Measurements from ENCODE around the gene SMYD3. TPM values are rescaled to one million over a fixed set of nuclear protein-coding genes. Genes with fewer than 3 reads are reported as not detected.
"Not testable (repeated sequence)": the region's sequence is repeated elsewhere in the genome, so short reads cannot be mapped to it uniquely, and the experiment has no call there.

The SMYD3 gene
- total RNA-seq, 4 donors from 2014 or later: 12.0 to 15.0 (median 13.2) TPM

DNA sequence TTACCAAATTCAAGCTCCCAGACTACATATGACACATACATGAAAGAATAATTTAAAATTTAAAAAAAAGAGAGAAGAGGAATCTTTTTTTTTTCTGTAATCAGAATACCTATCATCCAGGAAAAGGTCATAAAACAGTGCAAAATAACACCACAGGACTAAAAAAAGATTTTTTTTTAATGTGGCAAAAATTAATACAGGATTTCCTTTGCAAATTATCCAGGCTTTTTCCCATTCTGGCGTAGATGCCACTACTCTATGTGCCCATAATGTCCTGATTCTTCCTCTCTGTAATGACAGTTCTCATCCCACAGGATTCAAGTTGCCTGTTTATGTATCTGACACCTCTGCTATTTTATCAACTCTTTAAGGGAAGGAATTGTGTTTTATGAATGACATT is 429.6 kb downstream of the SMYD3 start:
- DNase-seq (ENCODE audit: extremely low spot score): no peak
- peaks cover 0 to 8% (median 4%) of the 10 kb centered on the region in 4 donors for H3K9me3 ChIP-seq
- no peaks in the 10 kb centered on the region for H3K27me3 ChIP-seq
- peaks cover 0 to 21% (median 14%) of the 10 kb centered on the region in 4 donors for H3K4me1 ChIP-seq
- intact Hi-C loops (cut with DNase I): no loop called here
- H3K4me3 ChIP-seq: no peak overlapping the region
- TF ChIP-seq, protein P1, sequence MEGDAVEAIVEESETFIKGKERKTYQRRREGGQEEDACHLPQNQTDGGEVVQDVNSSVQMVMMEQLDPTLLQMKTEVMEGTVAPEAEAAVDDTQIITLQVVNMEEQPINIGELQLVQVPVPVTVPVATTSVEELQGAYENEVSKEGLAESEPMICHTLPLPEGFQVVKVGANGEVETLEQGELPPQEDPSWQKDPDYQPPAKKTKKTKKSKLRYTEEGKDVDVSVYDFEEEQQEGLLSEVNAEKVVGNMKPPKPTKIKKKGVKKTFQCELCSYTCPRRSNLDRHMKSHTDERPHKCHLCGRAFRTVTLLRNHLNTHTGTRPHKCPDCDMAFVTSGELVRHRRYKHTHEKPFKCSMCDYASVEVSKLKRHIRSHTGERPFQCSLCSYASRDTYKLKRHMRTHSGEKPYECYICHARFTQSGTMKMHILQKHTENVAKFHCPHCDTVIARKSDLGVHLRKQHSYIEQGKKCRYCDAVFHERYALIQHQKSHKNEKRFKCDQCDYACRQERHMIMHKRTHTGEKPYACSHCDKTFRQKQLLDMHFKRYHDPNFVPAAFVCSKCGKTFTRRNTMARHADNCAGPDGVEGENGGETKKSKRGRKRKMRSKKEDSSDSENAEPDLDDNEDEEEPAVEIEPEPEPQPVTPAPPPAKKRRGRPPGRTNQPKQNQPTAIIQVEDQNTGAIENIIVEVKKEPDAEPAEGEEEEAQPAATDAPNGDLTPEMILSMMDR (IDR thresholded peaks at IDR 0.05): no peak
- TF ChIP-seq EP300 (IDR thresholded peaks at IDR 0.05) (no peak), POLR2AphosphoS5 (IDR thresholded peaks at IDR 0.05) (no peak), POLR2A (IDR thresholded peaks at IDR 0.05; ENCODE audit: low read depth) (no peak)
- H3K36me3 ChIP-seq: no peaks in the 10 kb centered on the region
- H3K27ac ChIP-seq (replicated peaks in 1 of 4): no peak overlapping the region
- WGBS: 86% methylated on average over 1 of the region's 1 CpG

DNA sequence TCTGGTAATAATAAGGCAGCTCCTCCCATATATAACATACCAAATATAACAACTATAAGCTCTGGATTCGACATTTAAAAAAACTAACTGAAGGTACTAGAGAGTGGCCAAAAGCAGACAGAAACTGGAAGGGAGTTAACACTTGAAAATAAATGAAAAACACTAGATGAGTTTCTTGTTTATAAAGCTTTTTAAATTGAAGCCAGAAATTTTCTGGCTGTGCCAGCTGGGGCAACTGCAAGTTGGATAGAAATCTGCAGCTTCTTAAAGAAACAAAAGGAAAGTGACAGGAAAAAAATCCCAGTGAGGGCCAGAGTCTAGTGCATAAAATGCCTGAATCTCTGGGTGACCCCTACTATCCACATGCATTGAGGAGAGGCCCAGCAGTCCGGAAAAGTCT is 432.7 kb downstream of the SMYD3 start:
- no peak for DNase-seq (ENCODE audit: extremely low spot score)
- Histone ChIP-seq H3K4me1 (peaks cover 0 to 21% (median 14%) of the 10 kb centered on the region in 4 donors), H3K4me3 (no peak overlapping the region), H3K27me3 (no peaks in the 10 kb centered on the region), H3K36me3 (no peaks in the 10 kb centered on the region), H3K9me3 (no peaks in the 10 kb centered on the region), H3K27ac (replicated peaks in 1 of 4) (no peak overlapping the region)
- TF ChIP-seq, protein P1 (IDR thresholded peaks at IDR 0.05): no peak
- TF ChIP-seq POLR2AphosphoS5 (IDR thresholded peaks at IDR 0.05) (no peak), POLR2A (IDR thresholded peaks at IDR 0.05; ENCODE audit: low read depth) (no peak), EP300 (IDR thresholded peaks at IDR 0.05) (no peak)
- intact Hi-C loops (cut with DNase I): no loop called here
- 76% methylated on average over 2 of the region's 2 CpGs for WGBS

DNA sequence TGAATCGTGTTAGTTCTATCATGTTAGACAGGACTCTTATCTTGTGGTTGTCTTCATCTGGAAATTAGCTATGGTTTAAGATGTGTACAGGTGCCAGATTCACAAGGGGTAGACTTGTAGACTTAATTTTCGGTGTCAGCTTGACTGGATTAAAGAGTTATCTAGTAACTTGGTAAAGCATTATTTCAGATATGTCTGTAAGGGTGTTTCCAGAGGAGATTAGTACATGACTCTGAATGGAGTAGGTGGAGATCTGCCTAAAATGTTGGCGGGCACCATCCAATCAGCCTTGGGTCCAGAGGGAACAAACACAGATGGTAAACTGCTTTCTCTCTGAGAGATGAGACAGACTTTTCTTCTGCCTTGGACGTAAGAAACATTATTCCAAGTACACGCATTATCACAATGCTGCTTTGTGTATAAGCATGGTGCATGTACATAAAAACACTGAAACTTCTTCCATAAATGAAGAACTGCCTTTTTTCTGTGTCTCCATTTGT is 434.6 kb downstream of the SMYD3 start:
- H3K4me1 ChIP-seq: peaks cover 0 to 16% (median 9%) of the 10 kb centered on the region in 4 donors
- no peak overlapping the region for H3K4me3 ChIP-seq
- H3K36me3 ChIP-seq: no peaks in the 10 kb centered on the region
- 88% methylated on average over 5 of the region's 5 CpGs for WGBS
- TF ChIP-seq EP300 (IDR thresholded peaks at IDR 0.05): no peak
- TF ChIP-seq POLR2A (IDR thresholded peaks at IDR 0.05; ENCODE audit: low read depth): no peak
- TF ChIP-seq POLR2AphosphoS5 (IDR thresholded peaks at IDR 0.05): no peak
- TF ChIP-seq, protein P1 (IDR thresholded peaks at IDR 0.05): no peak
- no peak overlapping the region for H3K27ac ChIP-seq (replicated peaks in 1 of 4)
- H3K9me3 ChIP-seq: no peaks in the 10 kb centered on the region
- no peak for DNase-seq (ENCODE audit: extremely low spot score)
- intact Hi-C loops (cut with DNase I): no loop called here
- H3K27me3 ChIP-seq: no peaks in the 10 kb centered on the region

DNA sequence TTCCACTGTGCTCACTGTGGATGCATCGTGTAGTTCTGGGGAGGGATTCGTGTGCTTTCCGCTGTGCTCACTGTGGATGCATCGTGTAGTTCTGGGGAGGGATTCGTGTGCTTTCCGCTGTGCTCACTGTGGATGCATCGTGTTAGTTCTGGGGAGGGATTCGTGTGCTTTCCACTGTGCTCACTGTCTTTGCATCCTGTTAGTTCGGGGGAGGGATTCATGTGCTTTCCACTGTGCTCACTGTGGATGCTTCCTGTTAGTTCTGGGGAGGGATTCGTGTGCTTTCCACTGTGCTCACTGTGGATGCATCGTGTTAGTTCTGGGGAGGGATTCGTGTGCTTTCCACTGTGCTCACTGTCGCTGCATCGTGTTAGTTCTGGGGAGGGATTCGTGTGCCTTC is 435.1 kb downstream of the SMYD3 start:
- H3K27ac ChIP-seq (replicated peaks in 1 of 4); DNase-seq (ENCODE audit: extremely low spot score); H3K4me3 ChIP-seq; H3K36me3 ChIP-seq; H3K9me3 ChIP-seq; H3K27me3 ChIP-seq; intact Hi-C loops (cut with DNase I): not testable (repeated sequence)
- peaks cover 0 to 11% (median 8%) of the 10 kb centered on the region in 4 donors for H3K4me1 ChIP-seq
- 80% methylated on average over 15 of the region's 15 CpGs for WGBS

DNA sequence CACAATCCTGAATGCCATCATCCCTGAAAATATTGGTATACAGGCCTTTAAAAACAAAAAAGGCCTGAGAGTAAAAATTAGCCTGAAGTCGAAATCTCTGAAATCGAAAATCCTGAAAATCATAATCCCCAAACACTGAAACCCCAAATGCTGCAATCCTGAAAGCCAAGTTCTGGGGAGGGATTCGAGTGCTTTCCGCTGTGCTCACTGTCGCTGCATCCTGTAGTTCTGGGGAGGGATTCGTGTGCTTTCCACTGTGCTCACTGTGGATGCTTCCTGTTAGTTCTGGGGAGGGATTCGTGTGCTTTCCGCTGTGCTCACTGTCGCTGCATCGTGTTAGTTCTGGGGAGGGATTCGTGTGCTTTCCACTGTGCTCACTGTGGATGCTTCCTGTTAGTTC is 435.5 kb downstream of the SMYD3 start:
- H3K27me3 ChIP-seq; intact Hi-C loops (cut with DNase I); H3K27ac ChIP-seq (replicated peaks in 1 of 4); H3K4me3 ChIP-seq; H3K36me3 ChIP-seq; H3K9me3 ChIP-seq; DNase-seq (ENCODE audit: extremely low spot score): not testable (repeated sequence)
- peaks cover 0 to 11% (median 6%) of the 10 kb centered on the region in 4 donors for H3K4me1 ChIP-seq
- WGBS: 86% methylated on average over 11 of the region's 11 CpGs

DNA sequence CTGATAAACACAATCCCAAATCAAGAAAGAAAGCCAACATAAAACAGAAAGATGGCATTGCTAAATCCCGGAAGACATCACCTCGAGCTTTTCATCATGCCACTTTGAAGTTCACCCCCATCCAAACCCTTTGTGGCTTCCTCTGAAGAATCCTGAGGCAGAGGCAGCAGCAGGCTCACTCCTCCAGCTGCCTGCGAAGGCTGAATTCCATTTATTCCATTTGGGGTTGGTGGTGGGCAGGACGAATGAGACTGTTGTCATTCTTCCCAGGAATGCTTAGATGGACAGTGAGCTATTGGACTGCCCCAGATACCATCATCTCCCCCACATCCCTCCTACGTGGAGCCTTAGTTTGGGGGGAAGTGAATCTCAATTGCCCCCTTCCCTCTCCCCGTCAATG is 437.5 kb downstream of the SMYD3 start:
- Histone ChIP-seq H3K36me3 (no peaks in the 10 kb centered on the region), H3K27ac (replicated peaks in 1 of 4) (no peak overlapping the region), H3K4me1 (peaks cover 0 to 10% (median 2%) of the 10 kb centered on the region in 4 donors), H3K27me3 (no peaks in the 10 kb centered on the region), H3K9me3 (no peaks in the 10 kb centered on the region), H3K4me3 (no peak overlapping the region)
- no peak for DNase-seq (ENCODE audit: extremely low spot score)
- TF ChIP-seq EP300 (IDR thresholded peaks at IDR 0.05): no peak
- no peak for TF ChIP-seq POLR2A (IDR thresholded peaks at IDR 0.05; ENCODE audit: low read depth)
- TF ChIP-seq, protein P1 (IDR thresholded peaks at IDR 0.05): no peak
- no peak for TF ChIP-seq POLR2AphosphoS5 (IDR thresholded peaks at IDR 0.05)
- WGBS: 97% methylated on average over 6 of the region's 6 CpGs
- intact Hi-C loops (cut with DNase I): no loop called here
